DMS 273 (cell line): ENCODE results near the gene NTSR1.

Experiments
- DNase-seq: peaks from one replicate; lab custom pipeline; 2025; ENCODE audit not compliant: unreplicated experiment; lab: John Stamatoyannopoulos, UW

NTSR1 gene

DNA sequence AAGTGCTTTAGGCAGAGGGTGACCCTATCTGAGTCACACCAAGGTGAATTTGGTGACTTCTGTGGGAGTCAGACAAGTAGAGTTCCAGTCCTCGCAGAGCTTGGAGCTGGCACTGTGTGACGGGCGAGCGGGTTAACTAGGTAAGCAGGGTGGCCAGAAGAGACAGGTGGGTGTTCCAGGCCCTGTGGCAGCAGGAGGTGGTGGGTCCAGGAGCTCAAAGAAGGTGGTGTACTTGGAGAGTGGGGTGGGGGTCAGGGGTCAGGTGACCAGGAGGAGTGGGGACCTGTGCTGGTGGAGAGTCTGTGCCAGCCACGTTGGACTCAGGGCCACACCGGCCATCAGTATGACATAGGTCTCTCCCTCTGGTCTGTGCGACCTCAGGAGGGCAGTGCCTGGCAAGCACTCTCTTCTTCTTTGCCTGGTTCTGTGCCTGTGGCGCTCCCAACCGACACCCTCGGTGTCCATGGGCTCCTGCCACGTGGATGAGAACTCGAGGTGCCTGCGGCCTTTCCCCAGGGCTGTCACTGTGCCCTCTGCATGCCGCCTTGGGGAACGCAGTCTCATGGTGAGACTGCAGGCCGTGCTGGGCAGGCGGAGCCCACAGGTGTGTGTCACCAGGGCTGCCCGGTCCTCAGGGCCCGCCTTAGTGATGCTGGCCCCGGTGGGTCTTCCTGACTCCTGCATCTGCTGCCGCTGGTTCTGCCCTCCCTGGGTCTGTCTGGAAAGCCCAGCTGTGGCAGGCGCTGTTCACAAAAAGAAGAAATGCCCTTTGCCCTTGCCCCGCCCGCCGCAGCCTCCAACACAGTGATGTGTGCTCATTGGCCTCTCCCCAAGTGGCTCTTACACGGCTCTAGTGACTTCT, 89.3 kb downstream of the NTSR1 start:
- no peak for DNase-seq

DNA sequence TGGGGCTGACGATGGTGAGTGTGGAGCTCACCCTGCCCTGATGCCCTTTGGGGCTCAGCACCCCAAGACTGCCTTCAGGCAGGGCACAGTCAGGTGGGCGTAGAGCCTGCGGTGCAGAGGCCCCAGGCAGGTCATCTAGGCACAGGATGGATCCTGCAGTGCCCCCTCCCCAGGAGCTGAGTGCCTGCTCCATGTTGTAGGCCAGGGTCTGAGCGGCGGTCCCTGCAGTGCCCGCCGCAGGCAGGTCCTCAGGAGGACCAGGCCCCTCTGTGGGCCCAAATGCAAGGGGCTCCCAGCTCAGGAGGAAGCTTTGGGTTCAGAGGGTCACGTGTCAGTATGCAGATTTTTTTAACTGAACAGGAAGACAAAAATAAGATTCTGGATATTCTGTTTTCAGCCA, 90.4 kb downstream of the NTSR1 start:
- DNase-seq: no peak

DNA sequence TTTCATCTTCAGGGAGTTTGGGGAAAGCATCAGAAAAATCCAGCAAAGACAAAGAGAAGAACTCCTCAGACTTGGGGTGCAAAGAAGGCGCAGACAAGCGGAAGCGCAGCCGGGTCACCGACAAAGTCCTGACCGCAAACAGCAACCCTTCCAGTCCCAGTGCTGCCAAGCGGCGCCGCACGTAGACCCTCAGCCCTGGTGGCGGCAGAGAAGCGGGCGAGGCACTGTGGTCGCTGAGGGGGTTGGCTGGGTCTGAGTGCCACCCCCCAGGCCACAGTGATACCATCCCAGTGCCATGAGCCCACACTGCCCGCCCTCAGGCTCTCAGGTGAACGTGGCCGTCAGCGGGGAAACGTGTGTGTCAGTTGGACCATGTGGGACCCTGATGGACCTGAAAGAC, 90.8 kb downstream of the NTSR1 start:
- no peak for DNase-seq

DNA sequence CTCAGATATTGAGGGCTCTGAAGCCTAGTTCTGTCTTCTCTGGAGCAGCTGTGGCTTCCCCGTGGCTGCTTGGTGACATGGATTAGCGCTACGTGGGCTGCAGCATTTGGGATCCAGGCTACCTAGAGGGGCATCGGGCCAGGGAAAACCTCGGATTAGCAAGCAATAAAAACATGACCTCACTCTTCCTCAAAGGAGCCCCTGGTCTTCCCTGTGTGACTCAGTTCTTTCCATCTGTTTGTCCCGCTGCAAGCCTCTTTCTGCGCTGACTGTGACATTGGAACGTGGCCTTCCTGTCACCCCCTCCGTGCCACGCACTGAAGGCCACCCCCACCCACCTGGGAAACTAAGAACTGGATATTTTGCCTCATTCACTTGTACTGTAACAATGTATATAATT, 91.2 kb downstream of the NTSR1 start:
- no peak for DNase-seq

DNA sequence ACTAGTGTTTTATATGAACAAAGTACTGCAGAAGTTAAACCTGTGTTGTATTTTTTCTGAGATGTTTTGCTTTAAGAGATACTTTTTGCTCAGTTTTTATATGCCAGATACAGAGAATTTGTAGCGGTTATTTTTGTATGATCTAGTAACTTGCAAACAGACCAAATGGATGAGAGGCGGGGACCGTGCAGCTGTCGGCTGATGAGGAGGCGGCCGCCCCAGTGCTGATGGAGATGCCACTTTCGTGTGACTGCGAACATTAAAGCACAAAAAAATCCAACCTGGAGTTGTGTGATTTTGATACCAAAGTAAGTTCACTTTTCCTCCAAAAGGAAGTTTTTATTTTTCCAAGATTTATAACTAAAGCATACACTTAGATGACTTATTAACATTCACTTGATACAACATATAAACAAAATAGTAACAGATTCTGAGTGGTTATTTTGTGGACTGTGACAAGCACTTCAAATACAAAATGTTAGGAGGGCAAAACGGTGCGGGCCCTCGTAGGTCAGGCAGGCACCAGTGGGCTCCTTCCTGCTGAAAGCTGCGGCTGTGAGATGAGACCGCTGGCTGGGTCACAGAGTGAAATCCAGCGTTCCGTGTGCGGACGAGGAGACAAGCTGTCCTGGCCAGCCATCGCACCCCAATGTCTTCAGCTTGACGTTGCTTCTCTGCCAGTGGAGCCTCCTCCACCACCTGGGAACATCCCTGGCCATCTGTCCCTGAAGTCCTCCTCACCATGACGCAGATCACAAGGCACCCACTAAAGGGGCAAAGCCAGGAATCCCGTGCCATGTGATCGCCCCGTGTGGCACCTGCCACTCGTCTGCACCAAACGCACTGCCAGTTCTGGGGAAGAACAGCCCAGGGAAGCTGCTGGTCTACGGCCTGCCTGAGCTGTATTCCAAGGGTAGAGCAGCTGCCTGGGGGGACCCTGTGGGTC, 92.0 kb downstream of the NTSR1 start:
- no peak for DNase-seq

DNA sequence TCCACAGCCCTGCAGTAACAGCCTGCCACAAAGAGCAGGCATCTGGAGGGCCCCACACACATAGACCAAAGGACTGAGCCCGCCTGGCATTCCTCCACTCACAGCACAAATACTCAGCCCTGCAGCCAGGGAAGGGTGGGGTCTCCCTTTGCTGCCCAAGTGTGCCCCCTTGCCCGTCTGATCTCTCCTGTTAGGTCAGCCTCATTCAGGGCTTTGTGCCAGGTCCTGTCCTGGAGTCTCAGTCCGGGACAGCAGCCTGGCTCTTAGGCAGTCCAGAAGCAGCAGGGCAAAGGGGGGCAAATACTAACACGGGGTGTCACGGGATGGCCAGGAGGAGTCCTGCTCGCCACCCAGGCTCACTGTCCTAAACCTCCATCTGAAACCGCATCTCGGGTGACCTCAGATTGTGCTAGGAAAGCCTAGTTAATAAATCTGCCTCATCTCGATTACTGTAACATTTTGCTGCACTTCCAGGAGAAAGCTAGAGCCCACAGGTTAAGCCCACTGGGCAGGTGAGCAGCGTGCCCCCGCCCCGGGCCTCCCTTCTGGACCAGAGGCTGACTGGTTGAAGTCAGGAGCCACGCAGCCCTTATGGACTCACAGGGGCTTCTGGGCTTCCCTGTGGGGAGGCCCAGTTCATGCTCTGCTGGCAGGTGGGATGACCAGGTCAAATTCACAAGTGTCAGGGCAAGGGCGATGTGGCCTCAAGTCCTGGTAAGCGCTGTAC, 92.8 kb downstream of the NTSR1 start:
- no peak for DNase-seq

DNA sequence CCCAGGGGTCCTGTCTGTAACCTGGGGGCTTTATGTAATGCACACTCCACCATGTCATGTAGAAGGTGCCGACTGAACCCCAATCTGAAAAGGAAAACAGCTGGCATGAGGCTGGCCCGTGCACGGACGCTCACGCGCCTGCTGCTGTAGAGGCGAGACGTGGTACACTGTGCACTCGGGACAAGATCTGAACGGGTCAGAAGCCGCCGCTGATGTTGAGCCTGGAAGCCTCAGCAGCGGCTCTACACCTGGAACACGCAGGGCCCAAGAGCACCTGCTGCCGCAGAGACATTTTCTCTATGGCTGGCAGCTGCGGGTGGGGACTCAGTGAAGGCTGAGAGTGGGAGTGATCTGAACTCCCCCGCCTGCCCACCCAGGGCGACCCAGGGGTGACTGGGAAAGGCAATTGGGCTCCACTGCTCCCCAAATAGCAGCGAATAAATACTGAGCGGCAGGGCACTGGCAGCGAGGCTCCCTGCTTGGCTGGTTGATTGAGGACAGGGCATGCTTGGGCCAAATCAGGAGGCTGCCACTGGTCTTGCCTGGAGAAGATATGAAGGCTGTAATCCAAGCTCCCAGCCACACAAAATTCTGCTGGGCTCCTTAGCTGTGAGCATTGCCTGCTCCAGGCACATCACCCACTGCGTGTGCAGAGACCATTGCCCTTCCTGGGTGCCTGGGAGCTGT, 93.5 kb downstream of the NTSR1 start:
- DNase-seq: no peak

DNA sequence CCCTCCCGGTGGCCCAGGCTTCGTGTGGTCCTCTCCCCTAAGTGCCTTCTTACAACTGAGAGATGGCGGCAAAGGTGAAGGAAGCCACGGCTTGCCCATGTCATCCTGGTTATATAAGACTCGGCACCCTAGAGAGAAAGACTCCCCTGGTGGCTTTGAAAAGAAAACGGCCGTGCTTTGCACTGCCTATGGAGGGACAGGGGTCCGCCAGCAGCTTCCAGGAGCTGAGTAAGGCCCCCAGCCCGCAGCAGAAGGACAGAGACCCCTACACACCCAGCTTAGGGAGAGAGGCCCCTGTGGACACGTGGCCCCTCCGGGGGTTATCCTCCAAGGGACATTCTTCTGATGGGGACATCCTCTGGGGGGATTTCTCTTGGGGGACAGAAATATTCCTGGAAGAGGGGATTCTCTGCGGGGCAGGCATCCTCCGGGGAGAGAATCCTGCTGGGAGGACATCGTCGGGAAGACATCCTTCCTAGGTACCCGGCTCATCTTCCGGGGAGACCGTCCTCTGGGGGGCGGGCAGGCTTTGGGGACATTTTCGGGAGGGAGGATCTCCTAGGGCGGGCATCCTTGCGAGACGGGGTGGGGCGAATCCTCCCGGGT, 95.5 kb downstream of the NTSR1 start:
- DNase-seq: no peak

DNA sequence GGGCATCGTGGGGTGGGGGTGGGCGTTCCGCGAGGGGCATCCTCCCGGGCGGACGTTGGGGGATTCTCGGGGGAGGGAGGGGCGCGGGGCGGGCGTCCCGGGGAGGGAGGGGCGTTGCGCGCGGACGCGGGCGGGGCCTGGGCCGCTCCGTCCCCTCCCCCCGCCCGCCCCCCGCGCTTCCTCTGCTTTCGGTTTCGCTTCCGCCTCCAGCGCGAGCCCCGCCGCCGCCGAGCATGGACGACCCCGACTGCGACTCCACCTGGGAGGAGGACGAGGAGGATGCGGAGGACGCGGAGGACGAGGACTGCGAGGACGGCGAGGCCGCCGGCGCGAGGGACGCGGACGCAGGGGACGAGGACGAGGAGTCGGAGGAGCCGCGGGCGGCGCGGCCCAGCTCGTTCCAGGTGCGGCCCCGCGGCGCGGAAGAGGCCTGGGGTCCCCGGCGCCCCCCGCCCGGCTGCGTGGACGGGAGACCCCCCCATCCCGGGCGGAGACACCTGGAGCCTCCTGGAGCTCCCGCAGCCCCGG, 96.1 kb downstream of the NTSR1 start, which contains the start of gene OGFR:
OGFR (plus strand) TSS at position 209 of the 528 bp plus-strand sequence; CDS start at position 234, 25 bp downstream.
- peak; percentile 81 for DNase-seq

DNA sequence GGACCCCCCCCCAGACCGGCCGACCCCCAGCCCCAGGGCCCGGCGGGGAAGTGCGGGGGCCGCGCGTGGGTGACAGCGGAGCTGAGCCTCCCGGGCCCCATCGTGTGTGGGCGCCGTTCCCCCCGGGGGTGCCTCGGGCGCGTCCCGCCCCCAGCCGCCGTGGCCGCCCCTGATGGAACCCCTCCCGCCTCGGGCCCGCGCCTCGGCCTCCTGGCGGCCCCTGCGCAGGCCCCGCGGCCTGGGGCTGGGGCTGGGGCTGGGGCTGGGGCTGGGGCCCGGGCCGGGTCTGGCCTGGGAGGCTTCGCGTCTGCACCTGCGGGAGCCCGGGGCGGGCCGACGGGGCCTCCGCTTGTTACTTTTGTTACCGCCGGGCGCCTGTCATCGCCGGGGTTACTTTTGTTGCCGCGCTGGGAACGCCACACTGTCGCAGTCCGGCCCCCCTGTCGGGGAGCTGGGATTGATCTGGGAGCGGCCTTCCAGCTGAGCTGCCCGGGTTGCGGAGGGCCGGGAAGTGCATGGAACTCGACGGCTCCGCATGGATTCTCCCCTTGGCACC, 96.6 kb downstream of the NTSR1 start:
- DNase-seq: peak; percentile 64

DNA sequence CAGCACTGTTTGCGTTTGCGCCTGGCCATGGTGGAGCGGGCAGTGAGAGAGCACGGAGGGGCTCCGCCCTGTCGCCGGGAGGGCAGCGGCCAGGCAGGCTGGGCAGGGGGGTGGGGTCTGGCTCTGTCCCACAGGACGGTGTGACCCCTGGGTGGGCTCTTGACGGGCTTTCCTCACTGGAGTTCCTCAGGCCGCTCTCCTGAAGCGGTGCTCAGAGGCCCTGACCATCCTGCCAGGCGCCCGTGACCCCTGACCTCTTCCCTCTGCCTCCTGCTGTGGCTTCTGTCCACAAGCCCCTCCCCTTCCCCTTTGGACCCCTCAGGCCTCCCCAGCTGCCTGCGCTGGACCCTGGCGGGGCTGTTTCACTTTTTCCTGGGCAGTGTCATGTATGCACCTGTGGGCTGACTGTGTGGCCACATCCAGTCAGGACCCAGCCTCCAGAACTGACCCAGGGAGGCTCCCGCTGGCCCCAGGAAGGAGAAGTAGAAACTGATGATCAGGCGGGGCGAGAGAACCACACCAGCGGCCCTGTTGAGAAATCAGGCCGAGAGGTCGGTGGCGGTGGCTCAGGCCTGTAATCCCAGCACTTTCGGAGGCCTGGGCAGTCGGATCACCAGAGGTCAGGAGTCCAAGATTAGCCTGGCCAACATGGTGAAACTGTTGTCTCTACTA, 97.2 kb downstream of the NTSR1 start:
- DNase-seq: no peak

DNA sequence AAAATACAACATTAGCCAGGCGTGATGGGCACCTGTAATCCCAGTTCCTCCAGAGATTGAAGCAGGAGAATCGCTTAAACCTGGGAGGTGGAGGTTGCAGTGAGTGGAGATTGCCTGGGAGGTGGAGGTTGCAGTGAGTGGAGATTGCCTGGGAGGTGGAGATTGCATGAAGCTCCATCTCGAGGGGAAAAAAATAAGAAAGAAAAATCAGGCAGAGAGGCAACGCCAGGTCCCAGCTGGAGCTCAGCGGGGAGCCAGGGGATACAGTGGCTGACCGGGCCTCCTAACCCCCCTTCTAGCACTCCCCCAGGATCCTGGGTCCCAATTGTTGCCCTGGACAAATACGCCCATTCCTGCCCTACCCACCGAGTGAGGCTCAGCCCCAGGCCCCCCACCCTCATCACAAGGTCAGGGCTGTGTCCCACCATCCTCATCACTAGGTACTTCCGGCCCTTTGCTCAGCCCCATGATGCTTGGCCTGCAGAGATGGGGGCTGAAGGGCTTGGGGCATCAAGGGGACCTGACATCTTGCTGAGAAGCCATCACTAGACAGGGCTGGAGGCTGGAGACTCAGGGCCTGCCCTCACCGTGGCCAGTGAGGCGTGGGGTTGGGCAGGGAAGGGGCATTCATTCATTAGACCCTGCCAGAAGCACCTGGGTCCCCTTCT, 97.9 kb downstream of the NTSR1 start:
- DNase-seq: no peak

DNA sequence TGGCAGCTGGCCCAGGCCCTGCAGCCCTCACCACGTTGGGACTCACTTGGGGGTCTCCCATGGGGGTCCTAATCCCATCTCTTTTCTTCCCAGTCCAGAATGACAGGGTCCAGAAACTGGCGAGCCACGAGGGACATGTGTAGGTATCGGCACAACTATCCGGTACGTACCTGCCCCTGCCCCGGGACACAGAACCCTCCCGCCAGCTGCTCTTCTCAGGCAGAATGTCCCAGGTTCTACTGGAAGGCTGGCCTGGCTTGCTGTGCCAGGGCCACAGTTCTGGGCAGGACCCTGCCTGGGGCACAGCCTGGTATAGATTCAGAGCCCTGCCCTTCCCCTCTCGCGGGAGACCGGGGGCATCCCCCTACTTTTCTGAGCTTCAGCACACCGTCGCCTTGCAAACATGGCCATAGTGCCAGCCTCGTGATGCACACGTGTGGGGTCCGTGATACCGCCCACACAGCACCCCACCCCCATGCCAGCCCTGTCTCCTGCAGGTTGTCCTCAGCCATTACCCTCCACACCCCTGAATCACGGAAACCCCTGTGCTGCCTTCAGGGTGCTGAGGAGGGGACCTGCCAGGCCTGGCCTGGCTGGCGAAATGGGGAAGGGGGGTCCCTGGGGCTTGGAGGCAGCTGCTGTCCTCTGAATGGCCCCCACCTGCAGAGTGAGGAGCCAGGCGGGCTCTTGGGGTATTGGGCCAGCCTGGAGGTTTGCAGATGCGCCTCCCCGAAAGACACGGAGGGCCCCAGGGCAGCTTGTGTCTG, 99.0 kb downstream of the NTSR1 start:
- DNase-seq: no peak

DNA sequence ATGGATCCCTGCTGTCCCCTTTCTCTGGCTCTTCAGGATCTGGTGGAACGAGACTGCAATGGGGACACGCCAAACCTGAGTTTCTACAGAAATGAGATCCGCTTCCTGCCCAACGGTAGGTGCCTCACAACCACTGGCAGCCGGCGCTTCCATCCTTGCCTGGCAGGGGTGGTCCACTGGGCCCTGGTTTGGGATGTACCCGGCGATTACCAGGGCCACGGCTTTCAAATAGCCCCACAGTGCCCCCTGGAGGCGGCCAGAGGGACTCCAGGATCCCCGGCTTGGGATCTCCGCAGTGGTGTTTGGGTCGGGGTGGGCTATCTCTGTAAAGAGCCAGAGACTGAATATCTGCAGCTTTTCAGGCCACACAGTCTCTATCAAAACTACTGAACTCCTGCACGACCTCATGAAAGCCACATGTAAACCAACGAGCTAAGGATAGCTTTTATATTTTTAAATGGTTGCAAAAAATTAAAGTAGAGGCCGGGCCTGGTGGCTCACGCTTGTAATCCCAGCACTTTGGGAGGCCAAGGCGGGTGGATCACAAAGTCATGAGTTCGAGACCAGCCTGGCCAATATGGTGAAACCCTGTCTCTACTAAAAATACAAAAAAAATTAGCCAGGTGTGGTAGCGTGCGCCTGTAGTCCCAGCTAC, 99.7 kb downstream of the NTSR1 start:
- peak; percentile 84 for DNase-seq

DNA sequence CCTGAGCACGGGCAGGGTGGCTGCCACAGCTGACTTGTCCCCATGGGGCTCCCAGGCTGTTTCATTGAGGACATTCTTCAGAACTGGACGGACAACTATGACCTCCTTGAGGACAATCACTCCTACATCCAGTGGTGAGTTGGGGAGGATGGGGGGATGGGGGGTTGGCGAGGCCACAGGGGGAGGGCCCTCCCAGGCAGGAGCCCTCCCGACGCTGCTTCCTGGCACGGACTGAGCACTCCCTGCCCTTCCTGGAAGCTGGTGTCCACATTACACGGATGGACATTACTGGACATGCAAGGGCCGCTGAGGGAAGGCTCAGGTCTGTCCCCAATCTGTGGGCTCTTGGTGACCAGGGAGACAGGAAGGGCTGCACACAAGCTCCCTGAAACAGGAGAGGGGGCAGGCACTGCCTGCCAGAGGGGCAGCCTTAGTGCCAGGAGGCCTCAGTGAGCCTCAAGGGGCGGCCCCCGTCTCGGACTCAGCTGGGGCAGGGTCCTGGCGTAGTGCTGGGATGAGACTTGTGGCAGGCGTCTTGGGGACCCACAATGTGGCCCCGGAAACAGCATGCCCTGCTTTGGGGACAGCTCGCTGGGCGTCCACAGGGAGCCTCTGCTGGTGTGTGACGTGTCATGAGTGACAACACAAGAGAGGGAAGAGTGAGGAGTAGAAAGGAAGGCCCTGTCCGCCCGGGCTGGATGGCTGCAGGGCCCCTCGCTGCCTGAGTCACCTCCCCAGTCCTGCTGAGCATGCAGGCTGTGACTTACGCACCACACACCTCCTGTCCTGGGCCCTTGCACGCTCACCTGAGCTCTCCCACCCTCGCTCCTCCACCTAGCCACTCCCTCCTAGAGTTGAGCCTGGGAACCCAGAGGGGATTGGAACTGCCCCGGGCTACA, 101.1 kb downstream of the NTSR1 start:
- no peak for DNase-seq

DNA sequence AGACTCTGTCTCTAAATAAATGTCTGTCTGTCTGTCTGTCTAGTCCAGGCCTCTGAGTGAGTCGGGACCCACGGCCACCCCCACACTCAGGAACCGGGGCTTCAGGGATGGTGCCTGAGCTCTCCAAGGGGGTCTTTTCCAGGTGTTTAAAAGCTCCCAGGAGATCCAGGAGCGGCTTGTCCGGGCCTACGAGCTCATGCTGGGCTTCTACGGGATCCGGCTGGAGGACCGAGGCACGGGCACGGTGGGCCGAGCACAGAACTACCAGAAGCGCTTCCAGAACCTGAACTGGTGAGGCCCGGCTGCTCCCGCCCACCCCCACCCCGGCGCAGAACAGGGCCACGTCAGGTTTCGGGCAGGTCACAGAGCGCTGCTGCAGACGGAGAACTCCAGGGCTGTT, 102.7 kb downstream of the NTSR1 start:
- no peak for DNase-seq
